Choroid plexus epithelial cell (primary cell): Measurements from ENCODE around the gene HPS4.

ENCODE experiments used
- DNase-seq: peaks from one replicate; pipeline ENCODE4 v3.0.0-alpha.2; 2010; ENCODE audit warnings: low read depth
- H3K4me3 ChIP-seq: 2 replicates; pipeline ENCODE4 v1.5.1; 2011; ENCODE audit warnings: low read depth, mild to moderate bottlenecking, control low read depth, low read length, moderate library complexity
- CTCF ChIP-seq: conservative IDR thresholded peaks from 2 replicates; pipeline ENCODE4 v1.5.1; 2011; ENCODE audit warnings: low read depth, mild to moderate bottlenecking, control low read depth, inconsistent platforms, low read length, moderate library complexity

HPS4 gene

GRCh38 chr22:26461188-26461810 is 22.3 kb downstream of the HPS4 start:
- TF ChIP-seq CTCF: peak; percentile 89
- no peak overlapping the region for H3K4me3 ChIP-seq
- DNase-seq: peak; percentile 34

DNA sequence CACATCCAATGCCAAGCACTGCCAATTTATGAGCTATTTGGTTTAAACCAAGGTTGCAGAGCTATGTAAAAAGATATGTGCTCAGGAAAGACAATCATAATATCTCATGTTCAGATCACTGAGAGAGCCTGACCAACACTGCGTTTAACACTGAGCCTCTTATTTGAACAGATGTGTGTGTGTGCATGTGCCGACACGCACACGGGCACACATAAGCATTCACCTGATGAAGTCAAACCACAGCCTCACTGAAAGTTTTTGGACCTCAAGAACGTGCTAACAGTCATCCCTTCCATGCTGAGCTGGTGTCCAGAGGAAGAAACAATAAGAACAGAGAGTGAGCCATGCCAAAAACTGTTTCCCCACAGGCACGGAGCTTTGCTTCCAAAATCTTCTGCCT is 23.4 kb downstream of the HPS4 start:
- DNase-seq: no peak
- no peak for TF ChIP-seq CTCF
- no peak overlapping the region for H3K4me3 ChIP-seq

- H3K4me3 ChIP-seq: no peak overlapping the region
- no peak for DNase-seq
- TF ChIP-seq CTCF: no peak
Measured at GRCh38 chr22:26457661-26458272, 25.8 kb downstream of the HPS4 start.

DNA sequence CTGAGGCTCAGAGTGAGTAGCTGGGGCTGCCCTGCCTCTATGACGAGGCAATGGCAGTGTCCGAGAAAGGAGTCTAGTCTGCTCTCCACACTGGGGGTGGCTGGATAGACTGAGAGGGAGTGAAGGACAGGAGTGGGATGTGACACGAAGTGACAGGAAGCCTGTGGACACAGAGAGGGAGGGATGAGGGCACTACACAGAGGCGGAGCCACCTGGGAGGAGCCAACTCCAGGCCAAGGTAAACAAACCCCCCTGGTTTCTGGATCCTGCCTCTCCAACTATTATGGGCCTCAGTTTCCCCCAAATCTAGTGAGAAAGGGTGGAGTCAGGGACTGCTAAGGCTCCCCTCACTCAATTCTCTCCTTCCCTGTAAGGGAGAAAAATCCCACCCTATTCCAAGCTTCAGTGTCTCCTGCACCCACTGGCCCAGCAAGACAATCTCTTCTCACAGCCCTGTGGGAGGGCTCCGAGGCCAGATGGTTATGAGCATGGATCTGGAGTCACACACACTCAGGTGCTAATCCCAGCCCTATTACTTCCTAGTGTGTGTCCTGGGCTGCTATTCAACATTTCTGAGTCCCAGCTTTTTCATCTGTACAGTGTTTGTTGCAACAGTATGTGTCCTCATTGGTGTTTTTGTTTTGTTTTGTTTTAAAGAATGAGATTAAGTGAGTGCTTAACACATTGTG is 29.6 kb downstream of the HPS4 start:
- no peak overlapping the region for H3K4me3 ChIP-seq
- no peak for DNase-seq
- TF ChIP-seq CTCF: no peak

GRCh38 chr22:26453216-26453615 is 30.4 kb downstream of the HPS4 start:
- no peak for DNase-seq
- H3K4me3 ChIP-seq: no peak overlapping the region
- no peak for TF ChIP-seq CTCF

- no peak for DNase-seq
- H3K4me3 ChIP-seq: no peak overlapping the region
- no peak for TF ChIP-seq CTCF
Measured at GRCh38 chr22:26452236-26453016, 31.2 kb downstream of the HPS4 start.
